BLaER1 (cell line): ENCODE results near the gene ZNF598.
"Not testable (repeated sequence)": the region's sequence is repeated elsewhere in the genome, so short reads cannot be mapped to it uniquely, and the experiment has no call there.

Source experiments
- H3K27ac ChIP-seq: shearing (Covaris generic); formaldehyde crosslinking; 2 replicates; pipeline ENCODE4 v1.8.1; 2022
- H3K27me3 ChIP-seq: shearing (Covaris generic); formaldehyde crosslinking; 2 replicates; pipeline ENCODE4 v1.8.1; 2022
- H3K36me3 ChIP-seq: shearing (Covaris generic); formaldehyde crosslinking; 2 replicates; pipeline ENCODE4 v1.8.1; 2022
- H3K4me1 ChIP-seq: shearing (Covaris generic); formaldehyde crosslinking; 2 replicates; pipeline ENCODE4 v1.8.1; 2022
- H3K4me2 ChIP-seq: shearing (Covaris generic); formaldehyde crosslinking; 2 replicates; pipeline ENCODE4 v1.8.1; 2022
- H3K4me3 ChIP-seq: shearing (Covaris generic); formaldehyde crosslinking; 2 replicates; pipeline ENCODE4 v1.8.1; 2022
- H3K9ac ChIP-seq: shearing (Covaris generic); formaldehyde crosslinking; 2 replicates; pipeline ENCODE4 v1.8.1; 2022
- H3K9me3 ChIP-seq: shearing (Covaris generic); formaldehyde crosslinking; 2 replicates; pipeline ENCODE4 v1.8.1; 2022
- H4K20me1 ChIP-seq: shearing (Covaris generic); formaldehyde crosslinking; 2 replicates; pipeline ENCODE4 v1.8.1; 2022
- Cebpa-rat ChIP-seq: shearing (Covaris generic); IDR thresholded peaks from 2 replicates; pipeline ENCODE4 v1.8.1; 2022

The ZNF598 gene

DNA sequence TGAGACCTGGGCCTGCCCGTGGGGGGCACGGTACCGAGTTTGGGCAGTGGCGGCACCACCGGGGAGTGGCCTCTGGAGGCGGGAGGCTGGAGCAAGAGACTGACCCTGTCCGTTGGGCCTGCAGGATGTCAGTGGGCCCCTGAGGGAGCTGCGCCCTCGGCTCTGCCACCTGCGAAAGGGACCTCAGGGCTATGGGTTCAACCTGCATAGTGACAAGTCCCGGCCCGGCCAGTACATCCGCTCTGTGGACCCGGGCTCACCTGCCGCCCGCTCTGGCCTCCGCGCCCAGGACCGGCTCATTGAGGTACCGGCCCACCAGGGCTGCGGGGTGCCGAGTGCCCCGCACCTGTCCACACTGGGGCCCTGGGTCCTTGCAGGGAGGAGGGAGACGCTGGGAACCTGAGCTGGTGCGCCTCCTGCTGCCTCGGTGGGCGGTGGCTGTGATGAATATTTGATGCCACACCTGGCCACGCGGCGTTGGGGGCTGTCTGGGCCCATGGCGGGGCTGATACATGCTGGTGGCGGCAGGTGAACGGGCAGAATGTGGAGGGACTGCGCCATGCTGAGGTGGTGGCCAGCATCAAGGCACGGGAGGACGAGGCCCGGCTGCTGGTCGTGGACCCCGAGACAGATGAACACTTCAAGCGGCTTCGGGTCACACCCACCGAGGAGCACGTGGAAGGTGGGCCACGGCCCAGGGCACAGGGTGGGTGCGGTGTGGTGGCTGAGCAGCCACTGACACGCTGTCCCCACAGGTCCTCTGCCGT, 26.8 kb upstream of the ZNF598 start:
- peak overlapping the region; percentile 66 for H3K9ac ChIP-seq
- H3K27ac ChIP-seq, result peak overlapping the region; percentile 78
- H3K4me1 ChIP-seq, result peaks cover 100% of the 10 kb centered on the region
- peak overlapping the region; percentile 94 for H3K4me2 ChIP-seq
- TF ChIP-seq Cebpa-rat, result no peak
- H3K9me3 ChIP-seq, result no peaks in the 10 kb centered on the region
- peak overlapping the region; percentile 24; the same call in 1 of the 2 replicates for H3K4me3 ChIP-seq
- H4K20me1 ChIP-seq, result no peaks in the 10 kb centered on the region
- H3K36me3 ChIP-seq, result peaks cover 13% of the 10 kb centered on the region
- H3K27me3 ChIP-seq, result no peaks in the 10 kb centered on the region

DNA sequence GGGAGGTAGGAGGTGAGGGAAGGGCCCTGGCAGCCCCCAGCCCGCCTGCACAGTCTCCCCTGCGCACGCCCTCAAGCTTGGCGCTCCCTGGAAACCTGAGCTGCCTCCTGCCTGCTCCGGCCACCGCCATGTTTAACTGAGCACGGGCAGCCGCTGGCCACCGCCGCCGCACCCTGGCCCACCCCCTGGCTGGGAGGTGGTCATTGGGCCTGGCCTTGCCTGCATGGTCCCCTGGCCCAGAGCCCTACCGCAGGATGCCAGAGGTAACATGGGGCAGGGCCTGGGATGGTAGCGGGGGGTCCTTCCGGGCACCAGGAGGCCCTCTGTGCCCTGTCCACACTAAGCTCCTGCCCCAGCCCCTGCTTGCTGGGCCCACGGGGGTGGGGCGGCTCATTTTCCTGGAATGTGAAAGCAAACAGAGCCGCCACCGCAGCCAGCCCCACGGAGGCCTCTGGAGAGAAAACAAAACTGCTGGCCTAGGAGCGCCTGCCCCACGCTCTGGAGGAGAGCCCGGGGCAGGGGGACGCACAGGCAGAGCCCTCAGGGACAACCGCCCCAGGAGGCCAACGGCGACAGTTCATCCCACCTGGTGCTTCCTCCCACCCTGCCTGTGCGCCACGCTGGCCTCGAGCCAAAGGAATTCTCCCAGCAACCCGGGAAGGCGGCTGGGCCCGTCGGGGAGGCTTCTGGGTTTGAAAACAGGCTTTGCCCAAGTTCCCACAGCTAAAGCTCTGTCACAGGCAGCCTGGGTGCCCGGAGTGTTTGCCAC, 26.0 kb upstream of the ZNF598 start:
- H3K9me3 ChIP-seq, result no peaks in the 10 kb centered on the region
- no peaks in the 10 kb centered on the region for H4K20me1 ChIP-seq
- H3K27me3 ChIP-seq, result no peaks in the 10 kb centered on the region
- peak overlapping the region; percentile 94 for H3K4me2 ChIP-seq
- H3K27ac ChIP-seq, result peak overlapping the region; percentile 78
- peaks cover 13% of the 10 kb centered on the region for H3K36me3 ChIP-seq
- peak overlapping the region; percentile 66 for H3K9ac ChIP-seq
- H3K4me1 ChIP-seq, result peaks cover 100% of the 10 kb centered on the region
- TF ChIP-seq Cebpa-rat, result no peak
- peak overlapping the region; percentile 24; the same call in 1 of the 2 replicates for H3K4me3 ChIP-seq

DNA sequence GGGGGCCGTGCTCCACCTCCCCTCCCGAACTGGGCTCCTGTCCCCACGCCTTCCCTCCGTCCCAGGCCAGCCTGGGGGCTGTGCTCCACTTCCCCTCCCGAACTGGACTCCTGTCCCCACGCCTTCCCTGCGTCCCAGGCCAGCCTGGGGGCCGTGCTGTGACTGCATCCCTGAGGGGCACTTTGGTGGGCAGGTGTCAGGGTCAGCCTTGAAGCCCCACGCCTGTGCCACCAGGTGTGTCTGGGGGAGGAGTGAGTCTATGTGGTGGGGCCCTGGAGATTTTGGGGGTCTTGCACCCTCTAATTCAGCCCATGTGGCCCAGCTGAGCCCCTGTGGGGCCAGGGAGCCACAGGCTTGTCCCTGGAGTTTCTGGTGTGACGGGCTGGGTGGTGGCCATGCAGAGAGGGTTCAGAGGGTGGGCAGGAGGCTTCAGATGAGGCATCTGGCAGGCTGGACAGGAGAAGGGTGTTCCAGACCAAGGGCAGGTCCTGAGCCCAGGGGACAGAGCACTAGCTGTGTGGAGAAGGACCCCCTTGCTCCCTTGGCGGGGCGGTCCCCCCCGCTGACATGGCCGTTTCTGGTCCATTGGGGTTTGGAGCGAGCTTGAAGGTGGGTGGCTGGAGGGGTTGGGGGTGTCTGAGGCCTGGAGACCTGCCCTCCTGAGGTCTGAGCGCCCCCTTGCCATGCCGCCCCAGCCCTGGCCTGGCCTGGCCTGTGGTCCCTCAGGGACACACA, 25.2 kb upstream of the ZNF598 start:
- Histone ChIP-seq H3K9ac (peak overlapping the region; percentile 66), H3K4me1 (peaks cover 100% of the 10 kb centered on the region), H3K4me2 (peak overlapping the region; percentile 94), H4K20me1 (no peaks in the 10 kb centered on the region), H3K27ac (peak overlapping the region; percentile 78), H3K9me3 (no peaks in the 10 kb centered on the region), H3K27me3 (no peaks in the 10 kb centered on the region), H3K4me3 (peak overlapping the region; percentile 14; the same call in 1 of the 2 replicates), H3K36me3 (peaks cover 17% of the 10 kb centered on the region)
- TF ChIP-seq Cebpa-rat, result no peak

DNA sequence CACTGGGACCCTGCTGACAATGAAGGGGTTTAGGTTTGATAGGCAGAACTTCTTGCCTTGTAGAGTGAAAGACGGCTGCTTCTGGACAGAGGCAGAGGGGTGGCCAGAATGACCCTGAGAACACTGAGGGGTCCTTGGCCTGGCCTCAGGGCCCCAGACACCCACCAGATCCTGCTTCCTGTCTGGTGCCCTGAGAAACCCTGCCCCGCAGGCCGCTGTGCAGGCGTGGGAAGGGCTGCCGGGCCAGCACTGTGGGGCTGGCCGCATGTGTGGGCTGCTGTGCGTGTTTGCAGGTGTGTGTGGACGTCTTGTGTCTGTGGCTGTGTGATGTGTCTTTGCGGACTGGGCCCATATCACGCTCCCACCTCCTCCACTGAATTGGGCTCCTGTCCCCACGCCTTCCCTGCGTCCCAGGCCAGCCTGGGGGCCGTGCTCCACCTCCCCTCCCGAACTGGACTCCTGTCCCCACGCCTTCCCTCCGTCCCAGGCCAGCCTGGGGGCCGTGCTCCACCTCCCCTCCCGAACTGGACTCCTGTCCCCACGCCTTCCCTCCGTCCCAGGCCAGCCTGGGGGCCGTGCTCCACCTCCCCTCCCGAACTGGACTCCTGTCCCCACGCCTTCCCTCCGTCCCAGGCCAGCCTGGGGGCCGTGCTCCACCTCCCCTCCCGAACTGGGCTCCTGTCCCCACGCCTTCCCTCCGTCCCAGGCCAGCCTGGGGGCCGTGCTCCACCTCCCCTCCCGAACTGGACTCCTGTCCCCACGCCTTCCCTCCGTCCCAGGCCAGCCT, 24.5 kb upstream of the ZNF598 start:
- H3K9me3 ChIP-seq, H3K27me3 ChIP-seq, H4K20me1 ChIP-seq: not testable (repeated sequence)
- Histone ChIP-seq H3K9ac (peak overlapping the region; percentile 78), H3K4me3 (peak overlapping the region; percentile 65), H3K4me1 (peaks cover 94% of the 10 kb centered on the region), H3K4me2 (peak overlapping the region; percentile 98), H3K27ac (peak overlapping the region; percentile 89), H3K36me3 (peaks cover 20% of the 10 kb centered on the region)

DNA sequence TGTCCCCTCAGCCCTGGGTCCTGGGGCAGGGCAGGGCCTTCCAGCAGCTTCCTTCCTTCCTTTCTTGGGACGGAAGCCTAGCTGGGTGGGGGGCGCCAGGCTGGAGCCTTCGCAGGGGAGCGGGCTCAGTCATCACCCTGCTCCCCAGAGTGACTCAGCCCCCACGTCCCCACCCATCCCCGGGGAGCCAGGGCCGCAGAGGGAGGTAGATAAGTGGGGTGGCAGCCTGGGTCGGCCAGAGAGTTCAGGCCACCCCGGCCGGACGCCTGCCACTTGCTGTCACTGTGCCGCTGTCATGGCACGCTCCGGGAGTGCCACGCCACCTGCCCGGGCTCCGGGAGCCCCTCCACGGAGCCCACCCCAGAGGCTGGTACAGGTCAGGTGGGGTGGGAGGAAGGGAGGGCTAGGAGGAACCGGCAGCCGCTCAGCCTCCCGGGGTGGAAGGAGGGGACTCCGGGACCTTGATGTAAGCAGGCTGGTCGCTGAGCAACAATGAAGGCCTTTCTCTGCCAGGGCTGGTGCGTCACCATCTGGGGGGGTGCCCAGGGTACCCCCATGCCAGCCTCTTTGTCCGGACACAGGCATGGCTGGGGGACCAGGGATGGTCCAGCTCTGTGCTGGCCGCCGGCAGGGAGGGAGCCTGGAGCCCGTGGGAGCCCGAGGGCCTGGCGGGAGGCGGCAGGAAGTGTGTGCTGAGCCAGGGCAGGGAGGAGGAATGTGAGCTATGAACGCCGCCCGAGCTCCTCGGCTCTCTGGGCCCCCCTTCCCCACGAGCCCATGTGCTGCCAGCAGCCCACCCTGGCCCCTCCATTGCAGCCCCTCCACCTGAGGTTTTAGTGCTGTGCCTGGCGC, 23.7 kb upstream of the ZNF598 start:
- peak overlapping the region; percentile 78 for H3K9ac ChIP-seq
- H3K4me1 ChIP-seq, result peaks cover 92% of the 10 kb centered on the region
- H3K4me2 ChIP-seq, result peak overlapping the region; percentile 98
- H4K20me1 ChIP-seq, result peaks cover 9% of the 10 kb centered on the region
- H3K9me3 ChIP-seq, result no peaks in the 10 kb centered on the region
- TF ChIP-seq Cebpa-rat, result no peak
- peak overlapping the region; percentile 65 for H3K4me3 ChIP-seq
- peaks cover 20% of the 10 kb centered on the region for H3K36me3 ChIP-seq
- peaks cover 7% of the 10 kb centered on the region for H3K27me3 ChIP-seq
- H3K27ac ChIP-seq, result peak overlapping the region; percentile 89

DNA sequence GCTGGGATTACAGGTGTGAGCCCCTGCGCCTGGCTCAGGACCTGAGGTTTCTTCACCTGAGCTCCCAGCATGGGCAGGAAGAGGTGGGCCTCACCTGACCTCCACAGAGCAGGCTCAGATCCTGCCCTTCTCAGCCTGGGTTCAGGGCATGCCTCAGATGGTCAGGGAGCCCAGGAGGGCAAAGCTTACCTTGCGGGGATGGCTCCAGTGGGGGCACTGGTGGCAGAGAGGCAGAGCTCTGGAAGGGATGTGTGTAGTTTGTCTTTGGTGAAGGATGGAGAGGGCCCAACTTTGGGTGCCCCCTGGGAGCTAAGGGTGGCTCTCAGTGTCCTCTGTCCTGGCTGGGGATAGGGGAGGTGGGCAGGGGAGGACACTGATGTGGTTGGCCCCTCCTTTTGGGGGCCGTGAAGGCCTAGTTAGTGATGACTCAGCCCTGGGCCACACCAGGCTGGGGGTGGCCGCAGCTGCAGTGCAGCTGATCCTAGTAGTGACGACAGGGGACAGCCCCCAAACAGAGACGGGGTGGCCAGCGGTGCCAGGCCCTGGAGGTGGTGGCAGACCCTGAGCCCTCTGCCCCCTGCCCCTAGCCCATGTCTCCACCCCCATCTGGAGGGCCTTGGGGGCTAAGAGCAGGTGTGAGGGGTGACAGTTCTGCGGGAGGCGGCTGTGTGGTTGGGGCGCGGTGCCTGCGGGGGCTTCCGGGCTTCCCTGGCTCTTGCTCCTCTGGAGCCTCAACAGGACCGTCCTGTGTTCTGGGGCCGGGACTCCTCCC, 22.9 kb upstream of the ZNF598 start:
- peaks cover 17% of the 10 kb centered on the region for H4K20me1 ChIP-seq
- H3K36me3 ChIP-seq, result peaks cover 17% of the 10 kb centered on the region
- no peak for TF ChIP-seq Cebpa-rat
- peak overlapping the region; percentile 65 for H3K4me3 ChIP-seq
- peak overlapping the region; percentile 78 for H3K9ac ChIP-seq
- no peaks in the 10 kb centered on the region for H3K9me3 ChIP-seq
- peaks cover 92% of the 10 kb centered on the region for H3K4me1 ChIP-seq
- peak overlapping the region; percentile 98 for H3K4me2 ChIP-seq
- H3K27ac ChIP-seq, result peak overlapping the region; percentile 89
- H3K27me3 ChIP-seq, result peaks cover 15% of the 10 kb centered on the region

DNA sequence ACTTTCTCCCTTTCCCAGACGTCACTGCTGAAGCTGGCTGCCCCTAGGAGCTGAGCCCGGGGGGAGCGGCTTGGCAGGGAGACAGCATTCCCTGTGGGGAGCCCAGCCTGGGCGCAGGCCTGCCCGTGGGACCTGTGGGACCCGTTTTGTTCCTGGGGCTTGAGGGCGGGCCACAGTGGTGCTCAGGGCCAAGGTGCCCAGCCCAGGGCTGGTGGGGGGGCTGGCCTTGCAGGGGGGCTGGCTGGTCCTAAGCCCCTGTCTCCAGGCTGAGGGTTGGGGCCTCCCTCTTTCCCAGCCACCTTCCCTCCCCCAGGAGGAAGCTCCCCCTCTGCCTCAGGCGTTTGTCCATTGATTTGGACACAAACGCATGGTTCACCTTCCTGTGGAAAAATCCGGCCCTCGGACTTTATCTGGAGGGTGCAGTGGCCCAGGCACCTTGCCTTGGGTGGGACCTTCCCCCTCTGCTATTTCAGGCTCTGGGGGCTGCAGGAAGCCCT, 21.5 kb upstream of the ZNF598 start:
- peaks cover 18% of the 10 kb centered on the region for H4K20me1 ChIP-seq
- H3K9ac ChIP-seq, result peak overlapping the region; percentile 45; the same call in 1 of the 2 replicates
- H3K36me3 ChIP-seq, result peaks cover 7% of the 10 kb centered on the region
- peak overlapping the region; percentile 56 for H3K27ac ChIP-seq
- peak overlapping the region; percentile 98 for H3K4me2 ChIP-seq
- no peak overlapping the region for H3K4me3 ChIP-seq
- no peak for TF ChIP-seq Cebpa-rat
- H3K9me3 ChIP-seq, result no peaks in the 10 kb centered on the region
- peaks cover 28% of the 10 kb centered on the region for H3K27me3 ChIP-seq
- H3K4me1 ChIP-seq, result peaks cover 85% of the 10 kb centered on the region

DNA sequence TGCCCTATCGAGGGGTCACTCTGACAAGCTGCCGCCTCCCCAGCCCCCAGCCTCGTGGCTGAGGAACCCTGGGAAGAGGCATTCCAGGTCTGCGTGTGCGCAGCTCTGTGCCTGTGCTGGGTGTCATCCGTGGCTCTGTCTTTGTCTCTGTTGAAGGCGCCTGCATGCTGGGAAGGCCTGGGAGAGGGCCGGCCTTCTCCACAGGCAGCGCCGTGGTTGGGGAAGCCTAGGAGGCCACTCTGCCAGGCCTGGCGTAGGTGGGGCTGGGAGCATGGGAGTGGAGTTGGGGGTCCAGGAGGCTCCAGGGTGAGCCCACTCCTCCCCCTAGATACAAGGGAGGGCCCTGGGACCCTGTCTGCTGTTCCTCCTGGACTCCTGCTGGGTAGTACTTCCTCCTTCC, 20.4 kb upstream of the ZNF598 start:
- Histone ChIP-seq H3K4me1 (peaks cover 77% of the 10 kb centered on the region), H3K27me3 (peaks cover 39% of the 10 kb centered on the region)
- TF ChIP-seq Cebpa-rat, result no peak

More for the DNA sequence above, 20.4 kb upstream of the ZNF598 start:
- Histone ChIP-seq H4K20me1 (peaks cover 18% of the 10 kb centered on the region), H3K27ac (no peak overlapping the region), H3K4me2 (peak overlapping the region; percentile 98; the same call in 1 of the 2 replicates), H3K36me3 (peaks cover 7% of the 10 kb centered on the region), H3K4me3 (no peak overlapping the region), H3K9ac (no peak overlapping the region), H3K9me3 (no peaks in the 10 kb centered on the region)
